NCI-H82 treated with DMSO at 0.1 percent for 48 hours (cell line): ENCODE measurements around the gene SYNPO2.

Experiments
- DNase-seq: peaks from one replicate; lab custom pipeline; 2025; ENCODE audit not compliant: unreplicated experiment; lab: John Stamatoyannopoulos, UW

The SYNPO2 gene

GRCh38 chr4:118931786-118932185 lies 43.1 kb downstream of the SYNPO2 start:
- no peak for DNase-seq

GRCh38 chr4:118935819-118936218 lies 47.2 kb downstream of the SYNPO2 start:
- no peak for DNase-seq

GRCh38 chr4:118936406-118936805 lies 47.8 kb downstream of the SYNPO2 start:
- peak; percentile 51 for DNase-seq

- no peak for DNase-seq
Observed at GRCh38 chr4:118939169-118939783, 50.6 kb downstream of the SYNPO2 start.

- no peak for DNase-seq
Observed at GRCh38 chr4:118941149-118941548, 52.5 kb downstream of the SYNPO2 start.

GRCh38 chr4:118941799-118942198 lies 53.1 kb downstream of the SYNPO2 start:
- DNase-seq: no peak

- no peak for DNase-seq
Observed at GRCh38 chr4:118942465-118942864, 53.8 kb downstream of the SYNPO2 start.

- no peak for DNase-seq
Observed at GRCh38 chr4:118947095-118947494, 58.4 kb downstream of the SYNPO2 start.

GRCh38 chr4:118948545-118949144 lies 60.0 kb downstream of the SYNPO2 start:
- DNase-seq: no peak

GRCh38 chr4:118950224-118950623 lies 61.6 kb downstream of the SYNPO2 start:
- no peak for DNase-seq

- DNase-seq: no peak
Observed at GRCh38 chr4:118950929-118951570, 62.4 kb downstream of the SYNPO2 start.

- no peak for DNase-seq
Observed at GRCh38 chr4:118953276-118953675, 64.6 kb downstream of the SYNPO2 start.

GRCh38 chr4:118954246-118954645 lies 65.6 kb downstream of the SYNPO2 start:
- no peak for DNase-seq

- DNase-seq: no peak
Observed at GRCh38 chr4:118955515-118955914, 66.9 kb downstream of the SYNPO2 start.

GRCh38 chr4:118957722-118958445 lies 69.2 kb downstream of the SYNPO2 start:
- no peak for DNase-seq

- no peak for DNase-seq
Observed at GRCh38 chr4:118962540-118962939, 73.9 kb downstream of the SYNPO2 start.

GRCh38 chr4:118964891-118965411 lies 76.3 kb downstream of the SYNPO2 start:
- DNase-seq: no peak

GRCh38 chr4:118967393-118967792 lies 78.7 kb downstream of the SYNPO2 start:
- DNase-seq: no peak

- no peak for DNase-seq
Observed at GRCh38 chr4:118968005-118968404, 79.4 kb downstream of the SYNPO2 start.

- DNase-seq: no peak
Observed at GRCh38 chr4:118968813-118969212, 80.2 kb downstream of the SYNPO2 start.

GRCh38 chr4:118969359-118969758 lies 80.7 kb downstream of the SYNPO2 start:
- DNase-seq: peak; percentile 3

- no peak for DNase-seq
Observed at GRCh38 chr4:118972167-118972566, 83.5 kb downstream of the SYNPO2 start.
